Ovary (tissue), 9 donors: ENCODE results near the gene STK10. TPM values are rescaled to one million over a fixed set of nuclear protein-coding genes. Genes with fewer than 3 reads are reported as not detected.

Experiments used
- DNase-seq, 5 donors: peaks; one replicate each; pipeline ENCODE4 v3.0.0-alpha.2; 2019 to 2020
- H3K27ac ChIP-seq, 2 donors: fragments of 200-600 bp; one replicate each; pipeline versions ENCODE4 v1.5.1 to v1.8.0; 2019 to 2022
- H3K27me3 ChIP-seq: fragments of 200-600 bp; one replicate; pipeline ENCODE4 v1.8.0; 2022
- H3K36me3 ChIP-seq: fragments of 200-600 bp; sonication (generic); one replicate; pipeline ENCODE4 v1.5.1; 2019
- H3K4me1 ChIP-seq: one replicate; pipeline ENCODE4 v1.8.1; 2013; ENCODE audit warnings: mild to moderate bottlenecking, moderate library complexity; ENCODE audit not compliant: insufficient read depth
- H3K4me3 ChIP-seq: fragments of 200-600 bp; sonication (generic); one replicate; pipeline ENCODE4 v1.5.1; 2017
- H3K9me3 ChIP-seq, 2 donors: fragments of 200-600 bp in 1 of 2; sonication (generic) in 1 of 2; one replicate each; pipeline versions ENCODE4 v1.5.1 to v1.8.1; 2013 to 2019; ENCODE audit warnings: mild to moderate bottlenecking in 1 of 2, moderate library complexity in 1 of 2
- EP300 ChIP-seq: sonication (generic); formaldehyde crosslinking; IDR thresholded peaks from one replicate; pipeline ENCODE4 v1.6.1; 2017; ENCODE audit warnings: antibody characterized with exemption
- POLR2A ChIP-seq: fragments of 450-650 bp; IDR thresholded peaks from one replicate; pipeline ENCODE4 v1.6.1; 2017; ENCODE audit warnings: antibody characterized with exemption, mild to moderate bottlenecking, moderate library complexity
- WGBS, 3 donors: extraction: QIAGEN DNeasy Blood & Tissue Kit in 1 of 3; methylation state at CpG; one replicate each; pipeline versions ENCODE4 v1.1.5 to v1.1.7; 2013 to 2017; 5-methylcytosine and 5-hydroxymethylcytosine counted together
- intact Hi-C, 4 donors: fragments of 100-400 bp; cut with DNase I; formaldehyde crosslinking; loops; one replicate each; pipeline versions ENCODE4 v1.11.0 to v1.15.1; 2022 to 2023
- polyA plus RNA-seq, 2 donors: library from polyadenylated mRNA; stranded (reverse); fragments of 200-250 nt in 1 of 2; fragments of 350-450 nt in 1 of 2; fragmentation: Illumina TruSeq in 1 of 2; extraction: RNeasy Lipid Tissue Mini Kit (QIAGEN cat#74804) in 1 of 2; gene quantifications; one replicate each; pipeline ENCODE4 v1.2.3, GENCODE V29; 2013 to 2014
- total RNA-seq, 7 donors: library from RNA; depleted of rRNA in 2 of 7; stranded (reverse); fragments of >200 nt in 2 of 7; fragmentation: NEBNext Ultra II Directional in 3 of 7; extraction: Animal tissue kit (Norgen Biotek cat#: 25700) in 3 of 7; gene quantifications; one replicate each; pipeline versions ENCODE4 v1.1.0 to v1.2.4, GENCODE V29; 2016 to 2023
- TF ChIP-seq, protein P1 (sequence below), 3 donors: fragments of 450-650 bp in 2 of 3; fragments of 200-600 bp in 1 of 3; IDR thresholded peaks; one replicate each; pipeline versions ENCODE4 v1.5.1 to v1.8.0; 2016 to 2022; ENCODE audit warnings: antibody characterized with exemption in 3 of 3, mild to moderate bottlenecking in 1 of 3
- donor health status: DM: no; HTN: no; CAD: no; lungs with moderate emphysema.
- donor health status: DM: no; HTN: no; CAD: no.
- donor health status: Bipolar disorder and iron deficiency.
- donor health status: DM: yes; HTN: yes; CAD: no.
- donor health status: DM: no; HTN: no; CAD: no.
- donor health status: DM: yes; HTN: yes; CAD: no.

Gene STK10
- total and polyA plus RNA-seq, 9 donors = 5.4 to 15.5 (median 10.0) TPM

GRCh38 chr5:172007175-172008110, 180.6 kb downstream of the STK10 start:
- DNase-seq = peak in 3 of 5 donors; percentile 25 to 33 (median 25)
- intact Hi-C loops = loop anchor here in 1 of 4 donors (10.0 kb wide), 1 partner anchor 53 kb away; no protein-coding TSS in a partner anchor
- Histone ChIP-seq H3K4me1 (peaks cover 5% of the 10 kb centered on the region), H3K27me3 (no peaks in the 10 kb centered on the region), H3K27ac (peak overlapping the region; percentile 87 to 98), H3K4me3 (peak overlapping the region; percentile 96), H3K9me3 (no peaks in the 10 kb centered on the region), H3K36me3 (no peaks in the 10 kb centered on the region)
- TF ChIP-seq POLR2A (no peak), EP300 (no peak)
- TF ChIP-seq, protein P1, sequence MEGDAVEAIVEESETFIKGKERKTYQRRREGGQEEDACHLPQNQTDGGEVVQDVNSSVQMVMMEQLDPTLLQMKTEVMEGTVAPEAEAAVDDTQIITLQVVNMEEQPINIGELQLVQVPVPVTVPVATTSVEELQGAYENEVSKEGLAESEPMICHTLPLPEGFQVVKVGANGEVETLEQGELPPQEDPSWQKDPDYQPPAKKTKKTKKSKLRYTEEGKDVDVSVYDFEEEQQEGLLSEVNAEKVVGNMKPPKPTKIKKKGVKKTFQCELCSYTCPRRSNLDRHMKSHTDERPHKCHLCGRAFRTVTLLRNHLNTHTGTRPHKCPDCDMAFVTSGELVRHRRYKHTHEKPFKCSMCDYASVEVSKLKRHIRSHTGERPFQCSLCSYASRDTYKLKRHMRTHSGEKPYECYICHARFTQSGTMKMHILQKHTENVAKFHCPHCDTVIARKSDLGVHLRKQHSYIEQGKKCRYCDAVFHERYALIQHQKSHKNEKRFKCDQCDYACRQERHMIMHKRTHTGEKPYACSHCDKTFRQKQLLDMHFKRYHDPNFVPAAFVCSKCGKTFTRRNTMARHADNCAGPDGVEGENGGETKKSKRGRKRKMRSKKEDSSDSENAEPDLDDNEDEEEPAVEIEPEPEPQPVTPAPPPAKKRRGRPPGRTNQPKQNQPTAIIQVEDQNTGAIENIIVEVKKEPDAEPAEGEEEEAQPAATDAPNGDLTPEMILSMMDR (IDR thresholded peaks at IDR 0.05) = no peak
- WGBS, 3 donors = 25 to 28% (median 25%) methylated on average over 37 of the region's 37 CpGs

DNA sequence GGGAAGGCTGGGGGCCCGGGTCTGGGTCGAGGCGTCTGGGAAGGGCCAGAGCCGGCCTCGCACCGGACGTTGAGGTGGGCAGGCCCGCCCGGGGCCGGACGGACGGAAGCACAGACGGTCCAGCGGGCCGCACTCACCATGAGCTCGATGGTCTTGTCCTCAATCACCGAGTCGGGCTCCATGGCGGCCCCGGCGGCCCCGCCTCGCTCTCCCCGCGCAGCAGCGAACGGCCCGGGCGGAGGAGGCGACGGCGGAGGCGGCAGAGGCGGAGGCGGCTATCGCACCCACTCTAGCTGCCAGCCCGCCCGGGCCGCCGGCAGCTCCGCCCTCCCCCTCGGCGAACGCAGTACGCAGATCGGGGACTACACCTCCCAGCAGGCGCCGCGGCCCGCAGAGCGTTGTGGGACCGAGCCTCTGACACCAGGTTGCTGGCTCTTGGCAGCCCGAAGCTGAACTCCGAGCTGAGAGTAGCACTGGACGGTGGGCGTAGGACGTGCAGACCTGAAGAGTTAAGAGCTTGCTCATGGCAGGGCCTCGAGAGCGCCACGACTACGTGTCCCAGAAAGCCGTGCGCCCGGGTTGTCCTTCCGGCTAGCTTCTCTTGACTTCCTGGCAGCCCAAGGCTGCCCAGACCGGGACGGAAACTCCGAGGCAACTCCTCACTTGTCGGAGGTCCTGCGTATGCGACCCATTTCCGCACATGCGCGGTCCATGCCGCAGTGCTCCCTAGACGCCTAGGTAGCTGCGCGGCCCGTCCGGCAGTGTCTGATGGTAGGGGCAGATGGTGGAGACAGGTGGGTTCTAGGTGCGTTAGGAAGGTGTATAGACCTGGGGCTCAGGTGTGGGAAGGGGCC, 181.5 kb downstream of the STK10 start, which contains the start of gene FBXW11:
Gene FBXW11, minus strand, starts transcription at position 318 of the 854 bp plus-strand sequence. Its CDS starts 136 bp downstream, at position 182.
- Histone ChIP-seq H3K4me3 (peak within 1 kb of the TSS; percentile 96), H3K36me3 (no peaks in the 10 kb centered on the region), H3K4me1 (peaks cover 5% of the 10 kb centered on the region), H3K27me3 (no peaks in the 10 kb centered on the region), H3K27ac (peak within 1 kb of the TSS; percentile 87 to 98), H3K9me3 (no peaks in the 10 kb centered on the region)
- intact Hi-C loops = loop anchor here in 1 of 4 donors (10.0 kb wide), 1 partner anchor 52 kb away; no protein-coding TSS in a partner anchor
- DNase-seq = peak; percentile 94 to 96 (median 95)
- TF ChIP-seq, protein P1 (IDR thresholded peaks at IDR 0.05) = no peak
- no peak for TF ChIP-seq EP300
- TF ChIP-seq POLR2A = peak; percentile 81
- WGBS, 3 donors = 0% methylated on average over 62 to 81 of the region's 81 CpGs

GRCh38 chr5:172005708-172006320, 182.2 kb downstream of the STK10 start:
- intact Hi-C loops = loop anchor here in 1 of 4 donors (10.0 kb wide), 1 partner anchor 51 kb away; no protein-coding TSS in a partner anchor
- DNase-seq = peak in 4 of 5 donors; percentile 34 to 63 (median 55)
- Histone ChIP-seq H3K9me3 (no peaks in the 10 kb centered on the region), H3K4me1 (peaks cover 5% of the 10 kb centered on the region), H3K4me3 (peak overlapping the region; percentile 96), H3K36me3 (no peaks in the 10 kb centered on the region), H3K27me3 (no peaks in the 10 kb centered on the region), H3K27ac (peak overlapping the region; percentile 87 to 98)
- no peak for TF ChIP-seq EP300
- TF ChIP-seq, protein P1 (IDR thresholded peaks at IDR 0.05) = no peak
- no peak for TF ChIP-seq POLR2A
- WGBS, 3 donors = 0 to 1% (median 0%) methylated on average over 33 to 34 of the region's 34 CpGs
